Trophoblast cell (in vitro differentiated cells and primary cell): ENCODE measurements around the gene RREB1.

Experiments
- DNase-seq, 2 donors: peaks; one replicate each; pipeline ENCODE4 v3.0.0-alpha.2; 2016
- H2AFZ ChIP-seq: 2 replicates; pipeline ENCODE4 v1.6.1; 2013; ENCODE audit warnings: low read length, moderate library complexity, mild to moderate bottlenecking; ENCODE audit not compliant: insufficient read depth, poor library complexity
- H2AK5ac ChIP-seq: 2 replicates; pipeline ENCODE4 v1.6.1; 2013; ENCODE audit warnings: mild to moderate bottlenecking, low read length
- H2BK120ac ChIP-seq: 2 replicates; pipeline ENCODE4 v1.6.1; 2013; ENCODE audit warnings: low read length, mild to moderate bottlenecking, moderate library complexity; ENCODE audit not compliant: insufficient read depth, poor library complexity
- H2BK12ac ChIP-seq: 2 replicates; pipeline ENCODE4 v1.6.1; 2013; ENCODE audit warnings: mild to moderate bottlenecking, low read length, moderate library complexity
- H2BK5ac ChIP-seq: 2 replicates; pipeline ENCODE4 v1.6.1; 2013; ENCODE audit warnings: low read length, low read depth, moderate library complexity, mild to moderate bottlenecking; ENCODE audit not compliant: poor library complexity
- H3K14ac ChIP-seq: 2 replicates; pipeline ENCODE4 v1.6.1; 2013; ENCODE audit warnings: mild to moderate bottlenecking, low read length
- H3K18ac ChIP-seq: 2 replicates; pipeline ENCODE4 v1.6.1; 2013; ENCODE audit warnings: mild to moderate bottlenecking, low read length
- H3K23ac ChIP-seq: 2 replicates; pipeline ENCODE4 v1.6.1; 2013; ENCODE audit warnings: low read length
- H3K27ac ChIP-seq: 2 replicates; pipeline ENCODE4 v1.5.1; 2013; ENCODE audit warnings: low read depth, mild to moderate bottlenecking, inconsistent platforms, low read length, moderate library complexity
- H3K27me3 ChIP-seq: 2 replicates; pipeline ENCODE4 v1.6.1; 2013; ENCODE audit warnings: inconsistent platforms, mild to moderate bottlenecking, low read length, moderate library complexity; ENCODE audit not compliant: insufficient read depth
- H3K36me3 ChIP-seq, 2 experiments: 1 replicate in 1 of 2; 2 replicates in 1 of 2; pipeline ENCODE4 v1.6.1; 2013; ENCODE audit warnings: low read length in 2 of 2, mild to moderate bottlenecking in 2 of 2, moderate library complexity in 1 of 2; ENCODE audit not compliant: insufficient read depth in 2 of 2, control insufficient read depth in 1 of 2
- H3K4ac ChIP-seq: 2 replicates; pipeline ENCODE4 v1.6.1; 2013; ENCODE audit warnings: low read depth, mild to moderate bottlenecking, low read length, moderate library complexity
- H3K4me1 ChIP-seq, 2 experiments: 1 replicate in 1 of 2; 2 replicates in 1 of 2; pipeline ENCODE4 v1.6.1; 2013; ENCODE audit warnings: low read length in 2 of 2, mild to moderate bottlenecking in 2 of 2, moderate library complexity in 1 of 2; ENCODE audit not compliant: insufficient read depth in 2 of 2, control insufficient read depth in 1 of 2
- H3K4me2 ChIP-seq: 2 replicates; pipeline ENCODE4 v1.6.1; 2013; ENCODE audit warnings: inconsistent platforms, mild to moderate bottlenecking, low read length, moderate library complexity
- H3K4me3 ChIP-seq: 2 replicates; pipeline ENCODE4 v1.5.1; 2013; ENCODE audit warnings: mild to moderate bottlenecking, low read depth, low read length, inconsistent platforms
- H3K79me1 ChIP-seq: one replicate; pipeline ENCODE4 v1.6.1; 2013; ENCODE audit warnings: low read length
- H3K79me2 ChIP-seq: 2 replicates; pipeline ENCODE4 v1.6.1; 2013; ENCODE audit warnings: low read length, mild to moderate bottlenecking; ENCODE audit not compliant: control insufficient read depth, insufficient read depth, poor library complexity
- H3K9ac ChIP-seq: 2 replicates; pipeline ENCODE4 v1.6.1; 2013; ENCODE audit warnings: mild to moderate bottlenecking, low read length
- H3K9me3 ChIP-seq: 2 replicates; pipeline ENCODE4 v1.6.1; 2013; ENCODE audit warnings: low read depth, mild to moderate bottlenecking, control low read depth, inconsistent platforms, low read length; ENCODE audit not compliant: insufficient read depth
- H4K12ac ChIP-seq: 2 replicates; pipeline ENCODE4 v1.6.1; 2013; ENCODE audit warnings: low read depth, mild to moderate bottlenecking, low read length, moderate library complexity
- H4K8ac ChIP-seq: 2 replicates; pipeline ENCODE4 v1.6.1; 2013; ENCODE audit warnings: low read depth, mild to moderate bottlenecking, low read length, moderate library complexity
- H4K91ac ChIP-seq: one replicate; pipeline ENCODE4 v1.6.1; 2013; ENCODE audit warnings: low read depth, mild to moderate bottlenecking, low read length, moderate library complexity
- WGBS: extraction: QIAGEN DNeasy Blood & Tissue Kit; methylation state at CpG from one replicate; pipeline ENCODE4 v1.1.7; 2013; ENCODE audit warnings: missing lambda C conversion rate; ENCODE audit not compliant: insufficient read length, insufficient coverage; ENCODE audit errors: extremely low coverage; 5-methylcytosine and 5-hydroxymethylcytosine counted together

RREB1 gene

GRCh38 chr6:7254980-7255835 lies 147.4 kb downstream of the RREB1 start:
- Histone ChIP-seq H3K14ac (no peak overlapping the region), H3K4me3 (no peak overlapping the region), H3K27me3 (no peaks in the 10 kb centered on the region), H3K23ac (no peak overlapping the region), H3K36me3 (peaks cover 19 to 22% of the 10 kb centered on the region in 2 experiments), H4K8ac (no peak overlapping the region), H3K4me1 (peaks cover 0 to 4% of the 10 kb centered on the region in 2 experiments), H2BK120ac (no peak overlapping the region), H3K27ac (no peak overlapping the region), H3K79me1 (no peaks in the 10 kb centered on the region), H4K91ac (no peak overlapping the region), H2BK12ac (no peak overlapping the region), H4K12ac (no peak overlapping the region), H2AFZ (no peak overlapping the region), H3K9me3 (peaks cover 2% of the 10 kb centered on the region), H3K79me2 (no peaks in the 10 kb centered on the region), H3K4ac (no peak overlapping the region), H2AK5ac (no peak overlapping the region), H3K9ac (no peak overlapping the region), H3K4me2 (no peak overlapping the region), H3K18ac (no peak overlapping the region), H2BK5ac (no peak overlapping the region)
- WGBS = no CpG with 5 or more reads among the region's 12 CpGs
- DNase-seq = no peak

GRCh38 chr6:7255918-7256317 lies 148.2 kb downstream of the RREB1 start:
- Histone ChIP-seq H3K9me3 (peaks cover 2% of the 10 kb centered on the region), H3K4me1 (peaks cover 6 to 10% of the 10 kb centered on the region in 2 experiments), H3K27me3 (no peaks in the 10 kb centered on the region), H3K18ac (no peak overlapping the region), H3K79me2 (peaks cover 2% of the 10 kb centered on the region), H2AFZ (no peak overlapping the region), H3K23ac (no peak overlapping the region), H2AK5ac (no peak overlapping the region), H4K12ac (no peak overlapping the region), H2BK12ac (no peak overlapping the region), H3K9ac (no peak overlapping the region), H2BK120ac (no peak overlapping the region), H4K91ac (no peak overlapping the region), H3K4me2 (no peak overlapping the region), H3K79me1 (peaks cover 3% of the 10 kb centered on the region), H3K36me3 (peaks cover 15 to 18% of the 10 kb centered on the region in 2 experiments), H3K4ac (no peak overlapping the region), H3K4me3 (no peak overlapping the region), H3K27ac (no peak overlapping the region), H3K14ac (no peak overlapping the region), H2BK5ac (no peak overlapping the region), H4K8ac (no peak overlapping the region)
- no peak for DNase-seq
- WGBS = no CpG with 5 or more reads among the region's 5 CpGs

DNA sequence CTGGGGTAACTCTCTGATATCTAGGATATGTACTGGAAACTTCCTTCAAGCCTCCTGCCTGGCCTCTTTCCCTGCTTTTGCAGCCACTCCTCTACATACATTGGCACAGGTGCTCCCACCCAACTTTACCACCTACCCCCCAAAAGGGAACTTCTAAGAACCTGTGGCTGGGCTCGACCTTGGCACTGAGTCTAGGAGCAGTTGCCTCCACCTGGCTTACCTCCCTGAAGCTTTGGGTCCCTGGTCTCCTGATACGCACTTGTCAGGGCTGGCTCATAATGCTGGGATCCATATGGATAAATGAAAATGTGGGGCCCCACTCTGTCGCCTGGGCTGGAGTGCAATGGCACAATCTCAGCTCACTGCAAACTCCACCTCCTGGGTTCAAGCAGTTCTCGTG lies 149.0 kb downstream of the RREB1 start:
- Histone ChIP-seq H3K4me3 (no peak overlapping the region), H4K91ac (no peak overlapping the region), H3K9me3 (peaks cover 2% of the 10 kb centered on the region), H2AK5ac (no peak overlapping the region), H2BK5ac (no peak overlapping the region), H3K14ac (no peak overlapping the region), H3K9ac (no peak overlapping the region), H2BK12ac (no peak overlapping the region), H3K23ac (no peak overlapping the region), H2AFZ (no peak overlapping the region), H3K36me3 (peaks cover 12 to 14% of the 10 kb centered on the region in 2 experiments), H3K4ac (no peak overlapping the region), H3K79me2 (peaks cover 2% of the 10 kb centered on the region), H4K8ac (no peak overlapping the region), H4K12ac (no peak overlapping the region), H3K4me2 (no peak overlapping the region), H2BK120ac (no peak overlapping the region), H3K27me3 (no peaks in the 10 kb centered on the region), H3K4me1 (peaks cover 7 to 14% of the 10 kb centered on the region in 2 experiments), H3K18ac (no peak overlapping the region), H3K79me1 (peaks cover 9% of the 10 kb centered on the region), H3K27ac (no peak overlapping the region)
- DNase-seq = no peak
- no CpG with 5 or more reads among the region's 4 CpGs for WGBS

DNA sequence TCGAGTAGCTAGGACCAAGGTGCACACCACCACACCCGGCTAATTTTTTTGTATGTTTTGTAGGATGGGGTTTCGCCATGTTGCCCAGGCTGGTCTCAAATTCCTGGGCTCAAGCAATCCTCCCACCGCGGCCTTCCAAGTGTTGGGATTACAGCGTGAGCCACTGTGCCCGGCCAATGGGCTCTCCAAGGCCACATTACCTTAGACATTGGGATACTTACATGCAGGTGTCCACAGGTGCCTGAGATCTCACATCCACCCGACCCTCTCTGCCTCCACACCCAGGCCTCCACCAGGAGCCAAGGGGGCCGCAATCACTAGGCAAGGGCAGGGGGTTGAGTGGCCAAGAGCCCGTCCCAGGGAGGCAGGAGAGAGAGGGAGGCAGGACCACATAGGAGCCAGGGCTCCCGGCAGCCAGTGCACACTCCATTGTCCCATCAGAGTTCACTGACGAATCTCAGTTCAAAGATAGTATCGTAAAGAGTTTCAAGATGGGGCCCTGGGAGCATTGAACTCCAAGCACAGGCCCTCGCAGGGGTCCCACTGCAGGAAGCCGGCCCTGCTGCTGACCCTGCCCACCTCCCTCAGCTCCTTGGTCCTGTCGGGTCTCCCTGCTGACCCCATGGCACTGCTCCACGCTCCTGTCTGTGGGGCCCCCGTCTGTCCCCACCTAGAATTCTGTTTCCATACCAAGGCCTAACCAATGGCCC lies 149.9 kb downstream of the RREB1 start:
- H2AFZ ChIP-seq = no peak overlapping the region
- H4K91ac ChIP-seq = no peak overlapping the region
- no peak overlapping the region for H3K14ac ChIP-seq
- H3K4me2 ChIP-seq = no peak overlapping the region
- no peak overlapping the region for H2AK5ac ChIP-seq
- H2BK5ac ChIP-seq = no peak overlapping the region
- no peak overlapping the region for H3K23ac ChIP-seq
- H3K27me3 ChIP-seq = no peaks in the 10 kb centered on the region
- H3K9me3 ChIP-seq = peaks cover 2% of the 10 kb centered on the region
- no peak overlapping the region for H3K9ac ChIP-seq
- no peak overlapping the region for H3K27ac ChIP-seq
- H3K4me1 ChIP-seq = peaks cover 12 to 18% of the 10 kb centered on the region in 2 experiments
- H3K4ac ChIP-seq = no peak overlapping the region
- H4K12ac ChIP-seq = no peak overlapping the region
- H3K4me3 ChIP-seq = no peak overlapping the region
- no peak for DNase-seq
- H4K8ac ChIP-seq = no peak overlapping the region
- peaks cover 6% of the 10 kb centered on the region in 2 experiments for H3K36me3 ChIP-seq
- no peak overlapping the region for H2BK120ac ChIP-seq
- H3K79me2 ChIP-seq = peaks cover 2% of the 10 kb centered on the region
- H2BK12ac ChIP-seq = no peak overlapping the region
- peaks cover 9% of the 10 kb centered on the region for H3K79me1 ChIP-seq
- no CpG with 5 or more reads among the region's 18 CpGs for WGBS
- H3K18ac ChIP-seq = no peak overlapping the region
